GM19397 (cell line): ENCODE measurements around the gene ITGAX.

Source experiments
- ATAC-seq: cut with Tn5 transposase; IDR thresholded peaks from one replicate; pipeline ENCODE4 v1.9.1; 2021; ENCODE audit warnings: mild to moderate bottlenecking, moderate library complexity; ENCODE audit not compliant: unreplicated experiment

Gene ITGAX

GRCh38 chr16:31371619-31372484, 16.9 kb downstream of the ITGAX start:
- no peak for ATAC-seq

GRCh38 chr16:31373235-31373634, 18.3 kb downstream of the ITGAX start:
- ATAC-seq: no peak

GRCh38 chr16:31375231-31375630, 20.3 kb downstream of the ITGAX start:
- ATAC-seq: no peak

GRCh38 chr16:31376705-31377104, 21.7 kb downstream of the ITGAX start:
- no peak for ATAC-seq

GRCh38 chr16:31377210-31377903, 22.4 kb downstream of the ITGAX start:
- no peak for ATAC-seq

GRCh38 chr16:31380201-31380600, 25.2 kb downstream of the ITGAX start:
- ATAC-seq: no peak

- ATAC-seq: no peak
Measured at GRCh38 chr16:31382485-31383161, 27.6 kb downstream of the ITGAX start.

- no peak for ATAC-seq
Measured at GRCh38 chr16:31385680-31386079, 30.7 kb downstream of the ITGAX start.

GRCh38 chr16:31386157-31386984, 31.4 kb downstream of the ITGAX start:
- no peak for ATAC-seq

- no peak for ATAC-seq
Measured at GRCh38 chr16:31388535-31388934, 33.6 kb downstream of the ITGAX start.

- no peak for ATAC-seq
Measured at GRCh38 chr16:31390504-31391041, 35.6 kb downstream of the ITGAX start.

- ATAC-seq: no peak
Measured at GRCh38 chr16:31393056-31393455, 38.1 kb downstream of the ITGAX start, which contains the start of gene ITGAD. TSS of gene ITGAD (plus strand) at chr16:31393335. CDS start at chr16:31393361, 26 bp downstream.

GRCh38 chr16:31395647-31396046, 40.7 kb downstream of the ITGAX start:
- ATAC-seq: no peak

- no peak for ATAC-seq
Measured at GRCh38 chr16:31397096-31397660, 42.2 kb downstream of the ITGAX start.

- no peak for ATAC-seq
Measured at GRCh38 chr16:31397701-31398100, 42.7 kb downstream of the ITGAX start.

GRCh38 chr16:31400191-31400590, 45.2 kb downstream of the ITGAX start:
- no peak for ATAC-seq

- ATAC-seq: no peak
Measured at GRCh38 chr16:31401436-31401835, 46.5 kb downstream of the ITGAX start.

- no peak for ATAC-seq
Measured at GRCh38 chr16:31402687-31403086, 47.7 kb downstream of the ITGAX start.

- no peak for ATAC-seq
Measured at GRCh38 chr16:31403590-31404352, 48.8 kb downstream of the ITGAX start.
